ENCODE measurements around the gene ADRA2A.
A peak's percentile ranks its signal among the peaks of the same experiment; 100 is the strongest.

Gene ADRA2A

GRCh38 chr10:111078505-111079185 is 1.8 kb downstream of the ADRA2A start:
- no peak for ATAC-seq (replicated peaks)
- Mint-ChIP-seq H3K27ac (no peak overlapping the region), H3K4me3 (peak overlapping the region; percentile 21 to 66), H3K36me3 (peaks cover 8 to 9% of the 10 kb centered on the region in 2 donors), H3K4me1 (peaks cover 10 to 33% of the 10 kb centered on the region in 2 donors), H3K27me3 (peaks cover 66 to 82% of the 10 kb centered on the region in 2 donors), H3K9me3 (peaks cover 5 to 6% of the 10 kb centered on the region in 2 donors)
- DNase-seq = no peak

DNA sequence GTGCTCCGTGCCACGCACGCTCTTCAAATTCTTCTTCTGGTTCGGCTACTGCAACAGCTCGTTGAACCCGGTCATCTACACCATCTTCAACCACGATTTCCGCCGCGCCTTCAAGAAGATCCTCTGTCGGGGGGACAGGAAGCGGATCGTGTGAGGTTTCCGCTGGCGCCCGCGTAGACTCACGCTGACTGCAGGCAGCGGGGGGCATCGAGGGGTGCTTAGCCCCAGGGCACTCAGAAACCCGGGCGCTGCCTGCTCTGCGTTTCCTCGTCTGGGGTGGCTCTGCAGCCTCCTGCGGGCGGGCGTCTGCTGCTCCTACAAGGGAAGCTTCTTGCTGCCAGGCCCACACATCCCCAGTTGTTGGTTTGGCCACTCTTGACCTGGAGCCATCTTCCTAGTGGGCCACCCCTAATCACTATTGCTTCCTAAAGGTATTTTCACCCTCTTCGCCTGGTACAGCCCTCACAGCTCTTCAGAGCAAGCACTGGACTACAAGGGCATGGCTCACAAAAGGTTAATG is 2.5 kb downstream of the ADRA2A start:
- H3K27ac Mint-ChIP-seq = peak overlapping the region; percentile 56
- DNase-seq (no peak), ATAC-seq (replicated peaks) (no peak)
- H3K36me3 Mint-ChIP-seq = peaks cover 8 to 9% of the 10 kb centered on the region in 2 donors
- peaks cover 5 to 6% of the 10 kb centered on the region in 2 donors for H3K9me3 Mint-ChIP-seq
- H3K4me3 Mint-ChIP-seq = peak overlapping the region; percentile 27 to 50
- H3K4me1 Mint-ChIP-seq = peaks cover 10 to 33% of the 10 kb centered on the region in 2 donors
- H3K27me3 Mint-ChIP-seq = peaks cover 61 to 76% of the 10 kb centered on the region in 2 donors

GRCh38 chr10:111079781-111080180 is 3.0 kb downstream of the ADRA2A start:
- Mint-ChIP-seq H3K4me1 (peaks cover 10 to 33% of the 10 kb centered on the region in 2 donors), H3K9me3 (peaks cover 8 to 9% of the 10 kb centered on the region in 2 donors), H3K27ac (no peak overlapping the region), H3K27me3 (peaks cover 61 to 76% of the 10 kb centered on the region in 2 donors), H3K36me3 (peaks cover 8 to 9% of the 10 kb centered on the region in 2 donors), H3K4me3 (peak overlapping the region in 1 of 2 donors; percentile 27)
- DNase-seq (no peak), ATAC-seq (replicated peaks) (no peak)

GRCh38 chr10:111080224-111080623 is 3.4 kb downstream of the ADRA2A start:
- ATAC-seq (replicated peaks) = no peak
- Mint-ChIP-seq H3K4me1 (peaks cover 6 to 33% of the 10 kb centered on the region in 2 donors), H3K36me3 (peaks cover 8 to 9% of the 10 kb centered on the region in 2 donors), H3K9me3 (peaks cover 8 to 10% of the 10 kb centered on the region in 2 donors), H3K27me3 (peaks cover 60 to 76% of the 10 kb centered on the region in 2 donors), H3K4me3 (no peak overlapping the region), H3K27ac (no peak overlapping the region)
- no peak for DNase-seq

GRCh38 chr10:111081595-111081994 is 4.8 kb downstream of the ADRA2A start:
- Mint-ChIP-seq H3K4me3 (no peak overlapping the region), H3K36me3 (peaks cover 8 to 9% of the 10 kb centered on the region in 2 donors)

GRCh38 chr10:111082102-111082975 is 5.5 kb downstream of the ADRA2A start:
- no peak for DNase-seq
- H3K36me3 Mint-ChIP-seq = peaks cover 8 to 9% of the 10 kb centered on the region in 2 donors
- ATAC-seq (replicated peaks) = no peak
- H3K4me3 Mint-ChIP-seq = no peak overlapping the region
- H3K27ac Mint-ChIP-seq = no peak overlapping the region
- H3K27me3 Mint-ChIP-seq = peaks cover 58 to 61% of the 10 kb centered on the region in 2 donors
- H3K4me1 Mint-ChIP-seq = peaks cover 4 to 18% of the 10 kb centered on the region in 2 donors
- H3K9me3 Mint-ChIP-seq = peaks cover 16 to 20% of the 10 kb centered on the region in 2 donors

More at GRCh38 chr10:111081595-111081994, 4.8 kb downstream of the ADRA2A start:
- Mint-ChIP-seq H3K27ac (no peak overlapping the region), H3K27me3 (peaks cover 59 to 65% of the 10 kb centered on the region in 2 donors), H3K4me1 (peaks cover 4 to 23% of the 10 kb centered on the region in 2 donors), H3K9me3 (peaks cover 13 to 18% of the 10 kb centered on the region in 2 donors)
- ATAC-seq (replicated peaks) (no peak), DNase-seq (no peak)

- peaks cover 1 to 9% of the 10 kb centered on the region in 2 donors for H3K4me1 Mint-ChIP-seq
- H3K9me3 Mint-ChIP-seq = peaks cover 16 to 20% of the 10 kb centered on the region in 2 donors
- H3K27ac Mint-ChIP-seq = no peak overlapping the region
- no peak overlapping the region for H3K4me3 Mint-ChIP-seq
- ATAC-seq (replicated peaks) = no peak
- peaks cover 8 to 9% of the 10 kb centered on the region in 2 donors for H3K36me3 Mint-ChIP-seq
- H3K27me3 Mint-ChIP-seq = peaks cover 47 to 56% of the 10 kb centered on the region in 2 donors
- no peak for DNase-seq
These were observed 6.6 kb downstream of the ADRA2A start for GRCh38 chr10:111083222-111084095.

- no peak for ATAC-seq (replicated peaks)
- Mint-ChIP-seq H3K4me3 (no peak overlapping the region), H3K27me3 (peaks cover 38 to 55% of the 10 kb centered on the region in 2 donors), H3K36me3 (peaks cover 2 to 3% of the 10 kb centered on the region in 2 donors), H3K27ac (no peak overlapping the region), H3K4me1 (peaks cover 0 to 2% of the 10 kb centered on the region in 2 donors), H3K9me3 (peaks cover 12 to 14% of the 10 kb centered on the region in 2 donors)
- no peak for DNase-seq
These were observed 7.8 kb downstream of the ADRA2A start for GRCh38 chr10:111084366-111085255.

- H3K4me3 Mint-ChIP-seq = no peak overlapping the region
- peaks cover 12 to 14% of the 10 kb centered on the region in 2 donors for H3K9me3 Mint-ChIP-seq
- H3K27ac Mint-ChIP-seq = no peak overlapping the region
- no peaks in the 10 kb centered on the region for H3K4me1 Mint-ChIP-seq
- DNase-seq (no peak), ATAC-seq (replicated peaks) (no peak)
- H3K36me3 Mint-ChIP-seq = no peaks in the 10 kb centered on the region
- peaks cover 33 to 53% of the 10 kb centered on the region in 2 donors for H3K27me3 Mint-ChIP-seq
These were observed 9.0 kb downstream of the ADRA2A start for GRCh38 chr10:111085690-111086353.

DNA sequence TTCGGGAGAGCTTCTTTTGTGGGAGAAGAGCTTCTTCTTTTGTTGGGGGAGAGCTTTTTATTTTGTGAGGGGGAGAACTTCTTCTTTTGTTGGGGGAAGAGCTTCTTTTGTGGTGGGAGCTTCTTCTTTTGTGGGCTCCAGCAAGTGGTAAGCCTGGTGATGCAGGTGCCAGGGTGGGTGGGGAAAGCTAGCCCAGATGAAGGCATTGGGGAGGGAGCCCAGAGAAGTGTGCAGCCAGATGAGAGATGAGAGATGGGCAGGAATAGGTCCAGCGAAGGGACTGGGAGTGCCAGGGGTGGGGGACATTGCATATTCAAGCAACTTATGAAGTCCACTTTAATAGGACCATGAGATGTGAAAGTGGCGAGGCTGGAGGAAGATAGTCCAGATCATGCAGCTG is 9.7 kb downstream of the ADRA2A start:
- Mint-ChIP-seq H3K27ac (no peak overlapping the region), H3K9me3 (peaks cover 12 to 14% of the 10 kb centered on the region in 2 donors), H3K27me3 (peaks cover 29 to 54% of the 10 kb centered on the region in 2 donors), H3K4me1 (no peaks in the 10 kb centered on the region), H3K4me3 (no peak overlapping the region), H3K36me3 (no peaks in the 10 kb centered on the region)
- DNase-seq = no peak
- ATAC-seq (replicated peaks) = peak in 1 of 2 donors; percentile 23

DNA sequence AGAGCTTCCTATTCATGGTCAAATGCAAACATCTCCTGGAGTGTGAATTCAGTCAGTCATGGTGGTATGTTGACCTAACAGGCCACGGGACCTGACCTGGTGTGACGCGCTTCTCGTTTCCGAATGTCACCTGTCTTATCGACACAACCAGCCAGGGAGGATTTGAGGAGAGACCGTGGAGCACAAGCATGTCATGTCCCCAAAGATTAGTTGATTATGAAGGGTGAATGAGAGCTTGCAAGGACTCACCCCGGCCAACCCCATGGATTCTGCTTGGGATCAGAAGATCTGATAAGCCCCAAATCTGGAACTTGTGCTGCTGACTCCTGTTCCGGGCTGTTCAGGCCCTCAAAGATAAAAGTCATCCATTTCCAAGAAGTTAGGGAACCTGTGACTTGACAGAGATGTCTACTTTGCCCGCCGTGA is 10.5 kb downstream of the ADRA2A start:
- Mint-ChIP-seq H3K4me3 (no peak overlapping the region), H3K9me3 (peaks cover 12 to 14% of the 10 kb centered on the region in 2 donors), H3K36me3 (no peaks in the 10 kb centered on the region), H3K27me3 (peaks cover 25 to 51% of the 10 kb centered on the region in 2 donors), H3K4me1 (no peaks in the 10 kb centered on the region), H3K27ac (no peak overlapping the region)
- DNase-seq = no peak
- no peak for ATAC-seq (replicated peaks)

GRCh38 chr10:111087968-111088505 is 11.2 kb downstream of the ADRA2A start:
- Mint-ChIP-seq H3K27ac (no peak overlapping the region), H3K27me3 (peaks cover 25 to 52% of the 10 kb centered on the region in 2 donors), H3K4me1 (no peaks in the 10 kb centered on the region), H3K9me3 (peaks cover 12 to 14% of the 10 kb centered on the region in 2 donors), H3K36me3 (no peaks in the 10 kb centered on the region), H3K4me3 (no peak overlapping the region)
- ATAC-seq (replicated peaks) = no peak
- no peak for DNase-seq

All from stimulated activated naive B cell treated with anti-CD40 and anti-IgM and Interleukin-4, amounts not matched to agents 10 μg/mL and 1 μg/mL and 100 μg/mL, for 72 hours (primary cell).